Central memory CD4-positive, alpha-beta T cell (primary cell): ENCODE results near the gene U2AF1L4.

ENCODE experiments used
- DNase-seq: peaks from one replicate; pipeline ENCODE4 v3.0.0; 2022
- total RNA-seq, 3 experiments: gene quantifications; one replicate each; lab custom pipeline; 2026; lab: John Stamatoyannopoulos, UW

U2AF1L4 gene
- 2.7 to 8.3 (median 3.5) reads per million in 3 experiments for total RNA-seq

DNA sequence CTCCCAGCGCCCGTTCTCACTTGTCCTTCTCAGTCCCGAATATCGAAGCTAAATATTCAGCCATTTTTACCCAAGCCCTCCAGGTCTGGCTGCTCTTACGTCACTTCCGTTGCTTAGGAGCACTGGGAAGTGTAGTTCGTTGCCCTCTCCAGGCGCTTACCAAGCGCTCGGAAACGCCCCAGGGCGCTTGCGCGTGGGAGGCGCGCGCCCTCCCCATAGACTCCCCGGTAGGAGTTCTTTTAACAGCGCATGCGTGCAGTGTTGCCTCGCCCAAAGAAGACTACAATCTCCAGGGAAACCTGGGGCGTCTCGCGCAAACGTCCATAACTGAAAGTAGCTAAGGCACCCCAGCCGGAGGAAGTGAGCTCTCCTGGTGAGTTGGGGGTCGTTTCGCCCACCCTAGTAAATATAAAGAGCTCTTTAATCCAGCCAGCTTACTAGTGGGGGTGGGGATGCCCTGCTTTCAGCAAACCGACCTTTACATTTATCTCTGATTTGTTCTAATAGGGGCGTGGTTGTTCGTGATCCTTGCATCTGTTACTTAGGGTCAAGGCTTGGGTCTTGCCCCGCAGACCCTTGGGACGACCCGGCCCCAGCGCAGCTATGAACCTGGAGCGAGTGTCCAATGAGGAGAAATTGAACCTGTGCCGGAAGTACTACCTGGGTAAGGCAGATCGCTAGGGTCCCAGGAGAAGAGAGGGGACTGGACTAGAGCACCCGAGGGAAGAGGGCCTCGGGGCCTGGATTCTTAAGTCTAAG is at the start of gene U2AF1L4, which contains the start of gene PSENEN:
TSS of gene U2AF1L4 (minus strand) at position 91 of the 759 bp plus-strand sequence. CDS start at position 64, 27 bp downstream.
TSS of gene PSENEN (plus strand) at position 324 of the 759 bp plus-strand sequence. CDS start at position 604, 280 bp downstream.
- DNase-seq = peak; percentile 99

GRCh38 chr19:35793381-35794165 is 48.4 kb upstream of the U2AF1L4 start:
- no peak for DNase-seq

DNA sequence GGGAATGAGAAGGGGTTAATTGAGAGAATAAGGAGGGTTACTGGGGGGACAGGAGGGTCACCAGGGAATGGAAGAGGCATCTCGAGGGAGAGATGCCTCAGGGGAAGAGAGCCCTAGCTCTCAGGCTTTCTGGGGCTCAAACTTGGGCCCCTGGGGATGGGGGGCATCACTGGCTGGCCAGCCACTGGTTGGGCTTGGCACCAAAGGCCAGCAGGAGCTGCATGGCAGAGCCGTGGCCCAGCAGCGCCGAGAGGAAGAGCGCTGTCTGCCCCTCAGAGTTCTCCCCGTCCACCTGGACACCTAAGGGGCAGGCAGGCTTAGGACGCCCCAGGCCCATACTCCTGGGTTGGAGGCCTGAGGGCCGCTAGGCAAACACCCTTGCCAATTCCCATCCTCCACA is 47.7 kb upstream of the U2AF1L4 start:
- no peak for DNase-seq

DNA sequence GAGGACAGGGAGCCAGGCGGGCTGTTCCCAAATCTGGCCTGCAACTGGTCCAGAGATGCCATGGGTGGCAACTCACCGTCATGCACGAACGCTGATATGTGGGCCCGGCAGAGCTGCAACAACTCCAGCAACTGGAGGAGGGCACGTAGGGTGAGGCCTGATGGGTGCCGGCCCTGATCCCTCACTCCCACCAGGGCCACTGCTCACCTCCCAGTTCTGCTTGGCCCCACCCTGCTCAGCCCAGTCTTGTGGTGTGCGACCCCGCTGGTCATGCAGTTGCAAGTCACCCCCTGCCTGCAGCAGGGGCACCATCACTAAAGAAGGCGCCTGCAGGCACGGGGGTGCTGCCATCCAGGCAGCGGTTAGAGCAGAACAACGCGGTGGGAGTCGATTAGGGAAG is 47.1 kb upstream of the U2AF1L4 start:
- no peak for DNase-seq

GRCh38 chr19:35791814-35792279 is 46.6 kb upstream of the U2AF1L4 start:
- no peak for DNase-seq

GRCh38 chr19:35790981-35791813 is 46.0 kb upstream of the U2AF1L4 start:
- no peak for DNase-seq

GRCh38 chr19:35789978-35790944 is 45.0 kb upstream of the U2AF1L4 start:
- DNase-seq = no peak

GRCh38 chr19:35789195-35789977 is 44.2 kb upstream of the U2AF1L4 start:
- no peak for DNase-seq

DNA sequence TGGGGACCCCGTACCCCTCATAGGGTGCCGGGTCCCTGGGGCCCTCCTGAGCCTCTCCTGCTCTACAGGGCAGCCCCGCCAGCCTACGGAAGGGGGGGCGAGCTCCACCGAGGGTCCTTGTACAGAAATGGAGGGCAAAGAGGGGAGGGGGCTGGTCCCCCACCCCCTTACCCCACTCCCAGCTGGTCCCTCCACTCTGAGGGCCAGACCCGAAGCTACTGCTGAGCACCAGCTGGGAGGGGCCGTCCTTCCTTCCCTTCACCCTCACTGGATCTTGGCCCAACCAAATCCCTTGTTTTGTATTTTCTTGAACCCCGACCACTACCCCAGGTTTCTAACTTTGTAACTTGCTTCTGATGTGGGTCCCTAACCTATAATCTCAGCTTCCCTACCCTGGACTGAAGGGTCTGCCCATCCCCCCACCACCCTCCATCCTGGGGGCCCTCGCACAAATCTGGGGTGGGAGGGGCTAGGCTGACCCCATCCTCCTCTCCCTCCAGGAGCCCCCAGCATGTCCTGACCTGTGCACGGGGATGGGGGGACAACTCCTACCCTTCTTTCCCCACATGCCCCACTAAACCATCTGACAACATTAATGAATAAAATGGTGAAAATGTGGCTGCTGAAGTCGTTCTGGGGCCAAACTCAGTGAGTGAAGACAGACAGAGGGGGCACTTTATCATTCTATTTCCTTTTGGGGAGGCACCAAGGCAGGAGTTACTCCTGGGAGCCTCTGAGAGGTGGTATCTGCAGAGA is 43.2 kb upstream of the U2AF1L4 start:
- DNase-seq = no peak

- no peak for DNase-seq
These were observed 42.1 kb upstream of the U2AF1L4 start for GRCh38 chr19:35787227-35787799.

DNA sequence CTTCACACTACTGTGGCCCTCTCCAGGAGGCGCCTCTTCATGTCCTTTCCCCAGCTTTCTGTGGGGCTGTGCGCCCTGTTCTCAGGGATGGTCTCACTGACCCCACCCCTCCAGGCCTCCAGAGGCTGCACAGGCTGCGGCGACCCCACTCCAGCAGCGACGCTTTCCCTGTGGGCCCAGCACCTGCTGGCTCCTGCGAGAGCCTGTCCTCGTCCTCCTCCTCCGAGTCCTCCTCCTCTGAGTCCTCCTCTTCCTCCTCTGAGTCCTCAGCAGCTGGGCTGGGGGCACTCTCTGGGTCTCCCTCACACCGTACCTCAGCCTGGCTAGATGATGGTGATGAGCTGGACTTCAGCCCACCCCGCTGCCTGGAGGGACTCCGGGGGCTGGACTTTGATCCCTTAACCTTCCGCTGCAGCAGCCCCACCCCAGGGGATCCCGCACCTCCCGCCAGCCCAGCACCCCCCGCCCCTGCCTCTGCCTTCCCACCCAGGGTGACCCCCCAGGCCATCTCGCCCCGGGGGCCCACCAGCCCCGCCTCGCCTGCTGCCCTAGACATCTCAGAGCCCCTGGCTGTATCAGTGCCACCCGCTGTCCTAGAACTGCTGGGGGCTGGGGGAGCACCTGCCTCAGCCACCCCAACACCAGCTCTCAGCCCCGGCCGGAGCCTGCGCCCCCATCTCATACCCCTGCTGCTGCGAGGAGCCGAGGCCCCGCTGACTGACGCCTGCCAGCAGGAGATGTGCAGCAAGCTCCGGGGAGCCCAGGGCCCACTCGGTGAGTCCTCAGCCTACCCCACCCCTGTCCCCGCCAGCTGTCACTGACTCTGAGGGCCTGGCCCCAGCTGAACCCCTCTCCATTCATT is 41.3 kb upstream of the U2AF1L4 start:
- DNase-seq = no peak

DNA sequence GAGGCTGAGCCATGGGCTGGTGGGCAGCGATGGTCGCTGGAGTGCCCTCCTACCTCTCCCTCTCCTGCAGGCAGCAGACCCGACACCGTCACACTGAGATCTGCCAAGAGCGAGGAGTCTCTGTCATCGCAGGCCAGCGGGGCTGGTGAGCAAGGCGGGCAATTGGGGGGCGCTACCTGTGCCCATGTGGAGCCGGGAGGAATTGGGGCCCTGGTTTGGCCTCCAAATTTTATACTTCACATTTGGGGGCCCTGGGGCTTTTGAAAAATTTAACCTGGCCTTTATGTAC is 40.1 kb upstream of the U2AF1L4 start:
- DNase-seq = no peak

DNA sequence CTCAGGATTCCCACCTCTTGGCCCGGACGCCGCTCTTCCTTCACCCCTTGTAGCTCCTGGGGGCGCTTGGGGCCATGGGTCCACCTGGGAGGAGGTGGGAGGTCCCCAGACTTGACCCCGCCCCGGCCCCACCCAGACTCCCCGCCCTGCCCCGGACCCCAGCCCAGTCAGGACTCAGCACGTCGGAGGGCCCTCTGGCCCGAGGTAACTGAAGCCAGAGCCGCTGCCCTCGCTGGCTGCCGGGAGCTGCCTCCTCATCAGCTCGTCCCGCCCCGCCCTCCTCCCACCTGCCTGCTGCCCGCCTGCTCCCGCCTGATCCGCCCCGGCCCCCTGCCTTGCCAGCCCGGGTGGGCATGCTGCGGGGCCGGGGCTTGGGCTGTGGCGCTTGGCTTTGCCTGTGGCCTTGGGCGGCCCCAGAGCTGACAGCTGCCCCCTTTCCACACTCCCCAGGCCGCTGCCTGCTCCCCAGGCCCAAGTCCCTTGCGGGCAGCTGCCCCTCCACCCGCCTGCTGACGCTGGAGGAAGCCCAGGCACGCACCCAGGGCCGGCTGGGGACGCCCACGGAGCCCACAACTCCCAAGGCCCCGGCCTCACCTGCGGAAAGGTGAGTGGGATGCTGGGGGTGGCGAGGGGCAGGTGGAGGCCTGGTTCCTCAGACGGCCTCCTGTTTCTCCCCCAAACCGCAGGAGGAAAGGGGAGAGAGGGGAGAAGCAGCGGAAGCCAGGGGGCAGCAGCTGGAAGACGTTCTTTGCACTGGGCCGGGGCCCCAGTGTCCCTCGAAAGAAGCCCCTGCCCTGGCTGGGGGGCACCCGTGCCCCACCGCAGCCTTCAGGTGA is 39.5 kb upstream of the U2AF1L4 start:
- DNase-seq = no peak

DNA sequence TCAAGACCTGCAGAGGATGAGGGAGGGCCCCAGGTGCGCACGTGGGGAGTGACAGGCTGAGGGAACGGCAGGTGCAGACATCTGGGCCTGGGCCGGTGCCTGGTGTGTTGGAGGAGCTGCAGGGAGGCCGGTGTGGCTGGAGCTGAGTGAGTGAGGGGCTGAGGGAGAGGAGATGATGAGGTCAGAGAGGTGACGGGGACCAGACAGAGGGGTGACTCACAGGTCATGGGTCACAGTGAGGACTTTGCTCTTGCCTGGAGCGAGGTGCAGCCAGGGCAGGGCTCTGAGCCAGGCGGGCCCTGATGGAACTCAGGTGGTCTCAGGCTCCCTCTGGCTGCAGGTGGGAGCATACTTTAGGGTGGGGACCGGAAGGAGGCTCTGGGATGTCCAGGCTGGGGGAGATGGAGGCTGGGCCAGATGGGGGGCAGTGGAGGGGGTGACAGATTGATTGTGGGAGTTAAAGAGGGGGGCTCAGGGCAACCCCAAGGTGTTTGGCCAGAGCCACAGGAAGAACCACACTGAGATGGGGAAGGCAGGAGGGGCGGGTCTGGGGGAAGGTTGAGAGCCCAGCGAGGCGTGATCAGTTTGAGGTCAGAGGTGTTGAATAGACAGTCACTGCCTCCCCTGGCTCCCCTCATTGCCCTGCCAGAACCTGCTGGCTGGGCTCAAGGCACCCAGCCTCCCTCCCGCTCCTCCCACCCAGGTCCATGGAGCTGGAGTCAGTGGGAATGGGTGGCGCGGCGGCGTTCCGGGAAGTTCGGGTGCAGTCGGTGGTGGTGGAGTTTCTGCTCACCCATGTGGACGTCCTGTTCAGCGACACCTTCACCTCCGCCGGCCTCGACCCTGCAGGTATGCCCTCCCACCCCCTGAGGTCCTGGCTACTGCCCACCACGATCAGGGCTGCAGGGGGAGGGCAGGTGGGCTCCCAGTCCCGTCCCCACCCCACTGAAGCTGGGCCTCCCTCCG is 38.5 kb upstream of the U2AF1L4 start:
- no peak for DNase-seq

GRCh38 chr19:35782589-35782988 is 37.4 kb upstream of the U2AF1L4 start:
- no peak for DNase-seq

DNA sequence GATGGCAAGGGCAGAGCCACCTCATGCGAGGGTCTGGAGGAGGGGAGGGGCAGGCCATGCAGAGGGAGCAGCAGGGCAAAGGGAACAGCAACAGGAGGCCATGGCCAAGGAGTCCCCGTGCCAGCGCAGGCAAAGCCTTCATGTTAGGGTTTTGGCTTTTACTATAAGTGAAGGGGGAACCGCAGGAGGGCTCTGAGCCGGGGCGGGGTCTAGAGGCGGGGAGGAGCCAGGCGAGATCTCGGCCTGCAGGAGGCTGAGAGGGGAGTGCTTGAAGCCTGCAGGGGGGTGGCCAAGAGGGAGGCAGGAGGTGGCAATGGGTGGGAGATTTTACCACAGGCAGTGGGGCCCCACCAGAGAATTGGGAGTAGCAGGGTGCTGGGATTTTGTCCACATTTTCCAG is 36.4 kb upstream of the U2AF1L4 start:
- DNase-seq = no peak

DNA sequence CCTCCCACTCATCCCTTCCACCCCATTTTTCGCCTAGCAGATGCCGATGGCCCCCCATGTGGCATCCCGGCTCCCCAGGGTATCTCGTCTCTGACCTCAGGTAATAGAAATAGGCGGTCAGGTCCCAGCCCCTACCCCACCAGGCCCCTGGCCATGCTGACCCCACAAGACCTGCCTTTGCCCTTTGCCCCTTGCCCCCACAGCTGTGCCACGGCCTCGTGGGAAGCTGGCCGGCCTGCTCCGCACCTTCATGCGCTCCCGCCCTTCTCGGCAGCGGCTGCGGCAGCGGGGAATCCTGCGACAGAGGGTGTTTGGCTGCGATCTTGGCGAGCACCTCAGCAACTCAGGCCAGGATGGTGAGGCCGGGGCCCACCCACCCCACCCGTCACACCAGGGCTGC is 35.5 kb upstream of the U2AF1L4 start:
- DNase-seq = no peak
